Body of pancreas (tissue), 4 donors: ENCODE measurements around the gene RECQL.

Experiments
- POLR2A ChIP-seq, 3 donors: fragments of 450-650 bp; IDR thresholded peaks; one replicate each; pipeline ENCODE4 v1.6.1; 2016; ENCODE audit warnings: antibody characterized with exemption in 3 of 3, mild to moderate bottlenecking in 2 of 3
- TF ChIP-seq, protein P1 (sequence below), 7 experiments: fragments of 450-650 bp in 4 of 7; fragments of 200-600 bp in 3 of 7; sonication (generic) in 3 of 7; IDR thresholded peaks; one replicate each; pipeline ENCODE4 v1.5.1; 2016 to 2019; ENCODE audit warnings: antibody characterized with exemption in 7 of 7

DNA sequence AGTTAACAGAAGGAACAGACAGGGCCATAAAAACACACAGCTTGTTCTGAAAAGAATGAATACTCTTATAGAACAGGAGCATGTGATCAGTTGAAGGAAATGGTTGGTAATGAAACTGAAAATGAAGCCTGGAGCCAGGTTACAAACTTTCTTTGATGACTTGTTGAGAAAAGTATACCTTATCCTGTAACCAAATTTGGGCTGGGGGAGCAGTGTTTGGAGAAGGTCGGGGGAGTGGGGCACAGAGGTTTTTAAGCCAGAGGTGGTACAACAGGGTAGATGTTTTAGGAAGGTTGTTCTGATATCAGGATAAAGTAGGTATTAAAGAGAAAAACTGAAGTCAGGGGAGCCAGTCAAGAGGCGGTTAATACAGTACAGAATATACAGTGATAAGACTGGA, 8.3 kb upstream of the RECQL start:
- no peak for TF ChIP-seq POLR2A (IDR thresholded peaks at IDR 0.05)
- TF ChIP-seq, protein P1, sequence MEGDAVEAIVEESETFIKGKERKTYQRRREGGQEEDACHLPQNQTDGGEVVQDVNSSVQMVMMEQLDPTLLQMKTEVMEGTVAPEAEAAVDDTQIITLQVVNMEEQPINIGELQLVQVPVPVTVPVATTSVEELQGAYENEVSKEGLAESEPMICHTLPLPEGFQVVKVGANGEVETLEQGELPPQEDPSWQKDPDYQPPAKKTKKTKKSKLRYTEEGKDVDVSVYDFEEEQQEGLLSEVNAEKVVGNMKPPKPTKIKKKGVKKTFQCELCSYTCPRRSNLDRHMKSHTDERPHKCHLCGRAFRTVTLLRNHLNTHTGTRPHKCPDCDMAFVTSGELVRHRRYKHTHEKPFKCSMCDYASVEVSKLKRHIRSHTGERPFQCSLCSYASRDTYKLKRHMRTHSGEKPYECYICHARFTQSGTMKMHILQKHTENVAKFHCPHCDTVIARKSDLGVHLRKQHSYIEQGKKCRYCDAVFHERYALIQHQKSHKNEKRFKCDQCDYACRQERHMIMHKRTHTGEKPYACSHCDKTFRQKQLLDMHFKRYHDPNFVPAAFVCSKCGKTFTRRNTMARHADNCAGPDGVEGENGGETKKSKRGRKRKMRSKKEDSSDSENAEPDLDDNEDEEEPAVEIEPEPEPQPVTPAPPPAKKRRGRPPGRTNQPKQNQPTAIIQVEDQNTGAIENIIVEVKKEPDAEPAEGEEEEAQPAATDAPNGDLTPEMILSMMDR (IDR thresholded peaks at IDR 0.05) = no peak
